ENCODE data around the gene GALM.
"Not testable (repeated sequence)": the region's sequence is repeated elsewhere in the genome, so short reads cannot be mapped to it uniquely, and the experiment has no call there.

GALM gene

GRCh38 chr2:38665854-38666555, at the start of gene GALM:
TSS of gene GALM (plus strand) at chr2:38666114. CDS start at chr2:38666162, 48 bp downstream.
- no peak for FAIRE-seq

DNA sequence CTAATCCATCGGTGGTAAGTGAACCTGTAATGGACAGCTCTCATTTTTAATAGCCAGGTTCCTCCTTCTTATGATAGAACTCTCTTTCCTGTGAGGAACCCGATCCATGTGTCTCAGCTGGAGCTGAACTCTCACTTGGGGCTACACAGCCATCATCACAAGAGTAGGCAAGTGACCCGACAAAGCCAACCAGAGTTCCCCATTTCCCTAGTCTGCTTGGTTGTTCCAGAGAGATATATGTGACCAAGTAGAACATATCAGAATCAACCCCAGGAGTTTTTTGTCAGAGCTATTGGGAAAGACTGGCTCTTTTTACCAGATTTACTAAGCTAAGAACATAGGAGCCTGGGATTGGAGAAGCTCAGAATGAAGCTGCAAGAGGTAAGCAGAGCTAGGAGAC, 48.6 kb upstream of the GALM start:
- FAIRE-seq, result no peak

DNA sequence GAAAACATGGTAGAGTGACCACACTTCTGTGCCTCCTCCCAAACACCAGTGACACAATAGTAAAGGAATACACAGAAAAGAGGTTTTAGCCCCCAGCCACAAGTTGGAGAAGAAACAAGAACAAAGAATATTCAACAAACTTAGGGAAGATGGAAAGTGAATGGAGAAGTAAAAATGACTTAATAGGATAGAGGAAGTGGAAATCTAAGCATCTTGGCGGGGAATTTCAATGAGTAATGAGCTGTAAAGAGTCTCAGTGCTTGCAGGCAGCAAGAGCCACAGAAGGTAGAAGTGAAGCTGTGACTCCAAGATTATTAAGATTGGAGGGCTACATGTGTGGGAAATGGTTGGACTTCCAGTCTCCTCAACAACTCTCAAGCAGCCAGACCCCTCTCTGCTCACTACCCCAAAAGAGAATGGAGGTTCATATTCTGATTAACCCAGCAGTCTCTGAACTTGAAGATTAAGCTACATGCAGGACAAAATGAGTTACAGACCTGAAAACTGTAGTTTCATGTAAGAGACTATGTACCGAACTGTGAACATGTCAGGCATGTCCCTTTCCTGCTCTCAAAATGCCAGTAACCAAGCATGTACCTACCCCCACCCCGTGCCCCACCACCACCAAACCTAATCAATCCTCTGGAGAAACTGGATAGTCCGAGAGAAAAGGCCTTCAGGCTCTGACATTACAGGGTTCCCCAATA, 46.3 kb upstream of the GALM start:
- no peak for FAIRE-seq

DNA sequence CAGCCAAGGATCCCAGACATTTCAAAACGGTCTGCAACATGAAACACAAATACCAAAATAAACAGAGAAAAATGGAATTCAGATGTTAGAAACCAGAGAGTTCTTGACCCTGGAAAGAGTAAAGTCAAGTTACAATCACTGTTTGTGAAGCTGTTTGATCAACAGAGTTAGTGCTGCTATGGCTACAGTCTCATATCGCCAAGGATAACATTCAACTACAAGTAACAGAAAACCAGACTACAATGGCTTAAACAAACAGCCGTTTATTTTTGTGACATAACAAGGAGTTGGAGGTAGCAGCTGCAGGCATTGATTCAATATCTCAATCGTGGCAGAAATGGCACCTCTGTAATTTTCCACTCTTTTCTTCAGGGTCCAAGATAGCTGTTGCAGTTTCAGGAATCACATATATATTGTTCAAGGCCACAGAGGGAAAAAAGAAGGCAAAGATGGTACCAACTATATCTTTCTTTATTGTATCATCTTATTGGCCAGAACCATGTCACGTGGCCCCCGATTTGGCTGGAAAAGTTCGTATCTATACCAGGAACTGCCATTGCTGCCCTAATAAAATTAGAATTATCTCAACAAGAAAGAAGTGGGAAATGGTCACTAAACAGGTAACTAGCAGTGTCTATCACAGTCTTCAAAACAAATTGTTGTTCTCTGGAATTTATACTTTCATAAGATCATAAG, 45.5 kb upstream of the GALM start:
- FAIRE-seq, result no peak

- FAIRE-seq, result no peak
Measured at GRCh38 chr2:38621018-38621417, 44.9 kb upstream of the GALM start.

DNA sequence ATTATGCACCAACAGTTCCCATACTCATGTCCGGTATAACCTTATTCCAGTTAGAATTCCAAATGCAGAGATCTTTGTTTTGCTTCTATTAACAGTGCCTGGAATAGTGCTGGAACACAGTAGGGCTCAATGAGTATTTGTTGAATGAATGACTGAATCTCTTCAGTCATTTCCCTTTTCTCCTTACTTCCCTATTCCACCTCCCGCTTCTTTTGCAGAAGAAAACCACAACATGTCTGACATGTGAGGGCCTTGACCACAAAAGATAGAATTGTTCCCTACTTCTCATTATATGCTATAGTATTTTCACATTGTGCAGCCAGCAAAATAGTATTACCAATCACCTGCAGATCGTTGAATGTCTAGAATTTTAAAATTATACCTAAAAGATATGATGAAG, 43.7 kb upstream of the GALM start:
- FAIRE-seq, result no peak

DNA sequence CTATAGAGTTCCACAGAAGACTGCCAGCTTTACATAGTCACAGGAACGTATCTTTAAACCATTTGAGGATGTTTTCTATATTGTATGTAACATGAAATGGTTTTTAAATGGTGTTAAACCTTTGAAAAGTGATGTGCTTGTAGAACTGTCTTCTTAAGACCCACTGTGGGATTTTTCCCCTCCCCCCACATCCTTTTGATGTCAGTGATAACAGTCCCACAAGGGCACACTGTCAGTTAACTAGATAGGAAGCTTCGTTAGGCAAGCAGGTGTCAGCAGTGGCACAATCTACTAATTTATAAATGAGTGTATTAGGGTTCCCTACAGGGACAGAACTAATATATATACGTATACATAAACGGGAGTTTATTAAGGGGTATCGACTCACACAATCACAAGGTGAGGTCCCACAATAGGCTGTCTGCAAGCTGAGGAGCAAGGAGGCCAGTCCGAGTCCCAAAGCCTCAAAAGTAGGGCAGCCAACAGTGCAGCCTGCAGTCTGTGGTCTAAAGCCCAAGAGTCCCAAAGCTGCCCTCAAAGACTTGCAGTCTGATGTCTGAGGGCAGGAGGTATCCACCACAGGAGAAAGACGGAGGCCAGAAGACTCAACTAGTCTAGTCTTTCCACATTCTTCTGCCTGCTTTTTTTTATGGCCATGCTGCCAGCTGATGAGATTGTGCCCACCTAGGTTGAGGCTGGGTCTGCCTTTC, 39.4 kb upstream of the GALM start:
- FAIRE-seq, result no peak

DNA sequence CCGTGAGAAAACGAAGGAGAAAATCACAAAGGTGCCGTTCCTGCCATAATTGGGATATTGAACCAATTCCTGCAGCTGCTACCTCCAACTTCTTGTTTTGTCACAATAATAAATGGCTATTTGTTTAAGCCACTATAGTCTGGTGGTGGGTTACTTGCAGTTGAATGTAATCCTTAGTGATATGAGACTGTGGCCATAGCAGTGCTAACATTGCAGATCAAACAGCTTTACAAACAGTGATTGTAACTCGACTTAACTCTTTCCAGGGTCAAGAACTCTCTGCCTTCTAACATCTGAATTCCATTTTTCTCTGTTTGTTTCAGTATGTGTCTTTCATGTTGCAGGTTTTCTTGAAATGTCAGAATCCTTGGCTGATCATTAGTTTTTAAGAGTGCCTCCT, 38.5 kb upstream of the GALM start:
- FAIRE-seq, result no peak

DNA sequence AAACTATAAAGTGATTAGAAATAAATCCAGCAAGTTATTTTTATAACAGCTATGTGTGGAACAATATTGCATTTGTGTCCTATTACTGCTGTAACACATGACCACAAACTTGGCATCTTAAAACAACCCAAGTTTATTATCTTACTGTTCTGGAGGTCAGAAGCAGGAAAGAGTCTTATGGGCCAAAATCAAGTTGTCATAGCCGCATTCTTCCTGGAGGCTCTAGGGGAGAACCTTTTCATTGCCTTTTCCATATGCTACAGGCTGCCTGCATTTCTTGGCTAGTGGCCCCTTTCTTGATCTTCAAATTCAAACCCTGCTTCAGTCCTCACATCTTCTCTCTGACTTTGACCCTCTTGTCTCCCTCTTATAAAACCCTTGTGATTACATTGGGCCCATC, 36.2 kb upstream of the GALM start:
- FAIRE-seq, result no peak

- no peak for FAIRE-seq
Measured at GRCh38 chr2:38631976-38632375, 33.9 kb upstream of the GALM start.

- FAIRE-seq, result no peak
Measured at GRCh38 chr2:38632980-38633379, 32.9 kb upstream of the GALM start.

- FAIRE-seq, result no peak
Measured at GRCh38 chr2:38633895-38634294, 32.0 kb upstream of the GALM start.

DNA sequence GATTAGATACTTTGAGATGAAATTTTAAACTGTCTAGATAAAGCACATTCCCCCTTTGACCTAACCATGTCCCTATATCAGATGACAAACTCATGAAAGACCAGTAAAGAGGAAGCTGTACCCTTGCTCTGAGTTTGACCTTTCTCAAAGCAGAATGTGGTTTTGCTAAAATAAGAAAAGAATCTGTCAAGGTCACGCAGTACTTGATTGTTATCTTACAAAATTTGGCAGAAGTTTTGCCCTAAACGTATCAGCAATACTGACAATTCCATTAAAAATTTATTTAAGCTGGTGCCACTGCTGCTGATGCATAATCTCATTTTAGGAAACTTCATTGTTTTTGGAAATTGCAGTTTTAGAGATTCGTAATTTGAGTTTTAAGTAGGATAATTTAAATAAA, 31.2 kb upstream of the GALM start:
- FAIRE-seq, result no peak

DNA sequence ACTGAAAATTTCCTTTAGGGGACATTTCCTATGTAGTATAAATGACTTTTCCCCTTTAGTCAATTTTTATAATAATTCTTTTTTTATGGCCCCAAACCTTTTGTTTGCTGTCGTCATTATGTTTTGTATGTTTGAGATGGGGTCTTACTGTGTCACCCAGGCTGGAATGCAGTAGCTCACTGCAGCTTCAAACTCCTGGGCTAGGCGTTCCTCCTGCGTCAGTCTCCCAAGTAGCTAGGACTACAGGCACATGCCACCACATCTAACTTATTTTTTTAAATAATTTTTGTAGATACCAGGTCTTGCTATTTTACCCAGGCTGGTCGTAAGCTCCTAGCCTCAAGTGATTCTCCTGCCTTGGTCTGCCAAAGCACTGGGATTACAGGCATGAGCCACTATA, 30.8 kb upstream of the GALM start:
- no peak for FAIRE-seq

DNA sequence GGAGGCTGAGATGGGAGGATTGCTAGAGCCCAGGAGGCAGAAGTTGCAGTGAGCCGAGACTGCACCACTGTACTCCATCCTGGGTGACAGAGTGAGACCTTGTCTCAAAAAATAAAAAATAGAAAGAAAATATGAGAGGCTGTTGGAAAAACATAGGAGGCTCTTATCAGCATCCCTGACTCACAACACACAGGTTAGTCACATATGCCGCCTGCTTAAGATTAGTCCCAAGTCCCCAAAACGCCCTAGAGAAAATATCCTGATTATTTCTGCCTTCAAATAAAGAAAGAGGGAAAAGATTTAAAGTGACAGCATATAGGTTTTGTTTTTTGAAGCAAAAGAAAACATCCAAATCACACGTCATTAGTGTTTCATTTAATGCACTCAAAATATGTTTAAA, 29.8 kb upstream of the GALM start:
- FAIRE-seq, result no peak

DNA sequence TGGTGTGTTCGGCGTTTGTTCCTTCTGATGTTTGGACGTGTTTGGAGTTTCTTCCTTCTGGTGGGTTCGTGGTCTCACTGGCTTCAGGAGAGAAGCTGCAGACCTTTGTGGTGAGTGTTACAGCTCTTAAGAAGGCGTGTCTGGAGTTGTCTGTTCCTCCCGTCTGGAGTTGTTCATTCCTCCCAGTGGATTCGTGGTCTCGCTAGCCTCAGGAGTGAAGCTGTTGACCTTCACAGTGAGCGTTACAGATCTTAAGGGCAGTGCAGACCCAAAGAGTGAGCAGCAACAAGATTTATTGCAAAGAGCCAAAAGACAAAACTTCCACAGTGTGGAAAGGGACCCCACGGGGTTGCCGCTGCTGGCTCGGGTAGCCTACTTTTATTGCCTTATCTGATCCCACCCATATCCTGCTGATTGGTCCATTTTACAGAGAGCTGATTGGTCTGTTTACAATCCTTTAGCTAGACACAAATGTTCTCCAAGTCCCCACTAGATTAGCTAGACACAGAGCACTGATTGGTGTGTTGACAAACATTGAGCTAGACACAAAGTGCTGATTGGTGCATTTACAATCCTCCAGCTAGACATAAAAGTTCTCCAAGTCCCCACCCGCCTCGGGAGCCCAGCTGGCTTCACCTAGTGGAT, 23.4 kb upstream of the GALM start:
- not testable (repeated sequence) for FAIRE-seq

- FAIRE-seq, result no peak
Measured at GRCh38 chr2:38643021-38643671, 22.8 kb upstream of the GALM start.

DNA sequence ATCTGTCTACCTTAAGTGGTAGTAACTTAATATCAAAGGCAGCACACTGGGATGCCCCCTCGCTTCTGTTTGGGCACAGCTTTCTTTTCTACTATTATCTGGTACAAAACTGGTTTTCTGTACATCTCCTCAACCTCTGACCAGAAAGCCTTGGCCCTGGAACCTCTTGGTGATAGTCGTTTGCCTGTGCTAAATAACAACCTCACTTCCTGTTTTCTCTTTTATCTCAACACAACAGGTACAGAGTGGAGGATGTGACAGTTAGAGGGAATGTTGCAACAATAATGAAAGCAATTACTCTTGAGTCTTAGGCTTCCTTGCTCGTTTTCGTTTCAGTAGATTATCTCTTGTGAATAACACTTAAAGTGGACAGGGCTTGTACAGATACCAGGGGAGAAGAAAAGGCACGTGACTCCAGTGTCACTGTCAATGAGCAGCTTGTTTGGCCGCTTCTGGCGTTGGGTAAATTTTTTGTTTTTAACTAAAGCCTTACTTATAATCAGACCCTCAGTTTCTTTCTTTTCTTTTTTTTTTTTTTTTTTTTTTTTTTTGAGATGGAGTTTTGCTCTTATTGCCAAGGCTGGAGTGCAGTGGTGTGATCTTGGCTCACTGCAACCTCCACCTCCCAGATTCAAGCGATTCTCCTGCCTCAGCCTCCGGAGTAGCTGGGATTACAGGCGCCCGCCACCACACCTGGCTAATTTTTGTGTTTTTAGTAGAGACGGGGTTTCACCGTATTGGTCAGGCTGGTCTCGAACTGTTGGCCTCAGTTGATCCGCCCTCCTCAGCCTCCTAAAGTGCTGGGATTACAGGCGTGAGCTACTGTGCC, 22.0 kb upstream of the GALM start:
- FAIRE-seq, result not testable (repeated sequence)

DNA sequence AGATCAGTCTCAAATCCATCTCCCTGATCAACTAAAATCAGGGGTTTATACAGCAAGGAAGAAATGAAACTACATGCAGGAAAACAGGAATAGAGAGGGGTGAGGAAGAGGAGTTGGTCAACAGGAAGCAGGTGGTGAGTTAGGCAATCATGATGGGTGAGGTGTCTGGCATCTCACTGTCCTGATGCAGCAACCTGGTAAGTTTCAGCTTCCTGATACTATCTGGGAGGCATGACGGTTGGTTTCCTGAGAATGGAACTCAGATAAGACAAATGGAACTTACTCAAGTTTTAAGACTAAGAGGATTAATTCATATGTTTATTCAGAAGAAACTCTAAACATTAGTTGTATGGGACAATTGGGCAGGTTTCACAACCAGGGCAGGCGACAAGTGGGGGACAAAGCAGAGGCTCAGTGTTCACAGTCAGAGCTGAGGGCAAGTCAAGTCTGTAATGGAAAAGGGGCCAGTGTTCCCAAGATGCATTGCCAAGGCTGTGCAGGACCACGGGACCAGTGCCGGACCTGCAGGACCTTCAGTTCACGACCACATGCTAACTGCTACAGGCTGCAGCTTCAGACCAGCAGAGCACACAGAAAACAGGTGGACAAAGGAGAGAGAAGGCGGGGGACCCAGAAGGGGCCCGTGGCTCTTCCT, 17.7 kb upstream of the GALM start:
- no peak for FAIRE-seq

DNA sequence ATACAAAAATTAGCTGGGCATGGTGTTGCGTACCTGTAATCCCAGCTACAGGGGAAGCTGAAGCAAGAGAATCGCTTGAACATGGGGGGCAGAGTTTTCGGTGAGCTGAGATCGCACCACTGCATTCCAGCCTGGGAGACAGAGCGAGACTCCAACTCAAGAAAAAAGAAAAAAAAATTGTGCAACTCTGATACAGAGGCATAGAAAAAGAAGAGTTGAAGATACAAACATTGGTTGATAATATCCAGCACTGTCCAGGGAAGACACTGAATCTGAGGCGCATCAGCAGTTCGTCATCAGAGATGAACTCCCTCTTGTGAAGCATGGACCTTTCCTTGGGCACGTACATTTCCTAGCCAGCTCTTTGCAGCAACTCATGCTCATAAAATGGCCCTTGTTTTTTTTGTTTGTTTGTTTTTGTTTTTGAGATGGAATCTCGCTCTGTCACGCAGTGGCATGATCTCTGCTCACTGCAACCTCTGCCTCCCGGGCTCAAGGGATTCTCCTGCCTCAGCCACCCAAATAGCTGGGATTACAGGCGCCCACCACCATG, 16.7 kb upstream of the GALM start:
- no peak for FAIRE-seq
